NCI-H2196 (cell line): ENCODE measurements around the gene RBM33.

ENCODE experiments used
- DNase-seq: peaks from one replicate; lab custom pipeline; 2025; ENCODE audit not compliant: unreplicated experiment; lab: John Stamatoyannopoulos, UW

RBM33 gene

DNA sequence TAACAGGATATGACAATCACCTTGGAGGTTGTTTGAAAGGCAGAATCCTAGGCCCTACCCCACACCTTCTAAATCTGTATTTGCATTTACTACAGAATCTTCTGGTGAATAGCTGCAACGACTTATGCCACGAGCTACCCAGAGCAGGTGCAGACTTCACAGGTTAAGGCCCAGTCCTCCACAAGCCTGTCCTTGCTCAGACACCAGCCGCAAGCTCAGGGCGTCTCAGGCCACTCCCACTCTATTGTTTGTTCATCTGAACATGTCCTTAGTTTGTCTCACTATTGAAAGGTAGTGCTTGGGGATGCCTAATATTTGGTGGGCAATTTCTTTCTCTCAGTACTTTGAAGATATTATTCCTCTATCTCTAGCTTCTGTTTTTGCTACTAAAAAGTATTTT lies 18.9 kb upstream of the RBM33 start:
- DNase-seq = no peak

DNA sequence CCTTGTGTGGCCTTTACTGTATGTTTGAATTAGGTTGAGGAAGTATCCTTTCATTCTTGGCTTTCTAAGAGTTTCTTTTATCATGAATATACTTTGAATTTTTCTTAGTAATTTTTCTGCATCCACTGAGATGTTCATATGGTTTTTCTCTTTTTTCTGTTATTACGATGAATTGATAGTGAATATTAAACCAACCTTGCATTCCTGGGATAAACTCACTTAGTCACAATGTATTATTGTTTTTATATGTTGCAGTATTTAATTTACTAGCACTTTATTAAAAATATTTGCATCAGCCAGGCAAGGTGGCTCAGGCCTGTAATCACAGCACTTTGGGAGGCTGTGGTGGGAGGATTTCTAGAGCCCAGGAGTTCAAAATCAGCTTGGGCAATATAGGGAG lies 15.3 kb upstream of the RBM33 start:
- no peak for DNase-seq

GRCh38 chr7:155631155-155631554 lies 13.3 kb upstream of the RBM33 start:
- DNase-seq = no peak

- DNase-seq = no peak
Measured at GRCh38 chr7:155635817-155636216, 8.6 kb upstream of the RBM33 start.

GRCh38 chr7:155637155-155637554 lies 7.3 kb upstream of the RBM33 start:
- no peak for DNase-seq

DNA sequence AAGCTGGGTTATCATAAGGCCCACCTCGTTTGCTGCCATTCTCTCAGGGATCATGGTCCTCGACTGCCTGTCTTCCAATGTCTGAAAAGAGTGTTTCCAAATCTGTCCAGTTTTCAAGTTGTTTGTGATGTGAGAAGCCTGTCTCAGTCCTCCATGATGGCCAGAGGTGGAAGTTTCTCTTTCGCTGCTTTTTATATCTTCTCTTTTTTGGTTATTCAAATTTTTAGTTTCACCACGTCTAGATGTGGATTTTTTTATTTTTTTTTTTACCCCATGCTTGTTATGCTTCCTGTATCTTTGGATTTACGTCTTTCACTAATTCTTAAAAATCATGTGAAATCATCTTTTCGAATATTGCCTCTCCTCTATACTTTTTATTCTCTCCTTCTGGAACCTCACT lies 6.1 kb upstream of the RBM33 start:
- DNase-seq = no peak

DNA sequence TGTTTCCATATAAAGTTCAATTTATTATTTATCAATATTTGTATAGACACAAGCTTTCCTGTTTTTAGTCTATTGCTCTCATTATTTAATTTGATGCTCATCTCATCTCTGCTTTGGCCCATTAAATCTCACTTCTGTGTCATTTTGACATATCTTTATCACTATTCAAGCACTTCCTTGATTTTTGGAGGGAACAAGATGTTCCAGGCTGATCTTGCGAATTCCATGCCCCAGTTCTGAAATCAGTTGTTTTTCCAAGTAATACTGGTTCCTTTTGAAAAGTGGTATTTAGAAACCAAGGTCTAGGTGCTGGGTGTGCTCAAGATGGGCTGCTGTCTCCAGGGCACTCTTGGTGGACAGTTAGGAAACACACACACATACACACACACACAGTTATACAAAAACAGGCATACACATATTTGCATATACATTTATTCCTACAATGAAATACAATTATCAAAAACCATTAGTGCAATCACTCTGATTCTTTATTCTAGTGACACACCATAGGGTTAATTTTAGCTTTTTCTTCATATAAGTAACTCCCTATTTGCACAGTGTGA lies 4.4 kb upstream of the RBM33 start:
- DNase-seq = no peak

- no peak for DNase-seq
Measured at GRCh38 chr7:155640629-155641028, 3.8 kb upstream of the RBM33 start.

DNA sequence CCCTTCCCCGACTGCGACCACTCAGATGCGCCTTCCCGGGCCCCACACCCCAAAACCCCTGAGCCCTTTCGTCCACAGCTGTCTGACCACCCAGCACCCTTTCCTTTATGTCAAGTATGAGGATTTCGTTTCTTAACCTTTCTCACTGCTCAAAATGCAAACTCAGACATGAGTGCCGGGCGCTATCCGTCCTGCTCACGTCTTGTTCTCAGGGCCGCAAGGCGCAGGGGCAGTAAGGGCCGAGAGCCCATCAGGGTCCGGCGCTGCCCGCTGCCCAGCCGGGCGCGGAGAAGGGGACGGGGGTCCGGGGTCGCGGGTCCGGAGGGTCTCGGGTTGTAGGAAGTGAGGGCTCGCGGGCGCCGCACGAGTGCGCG lies 670 bp upstream of the RBM33 start:
- no peak for DNase-seq

DNA sequence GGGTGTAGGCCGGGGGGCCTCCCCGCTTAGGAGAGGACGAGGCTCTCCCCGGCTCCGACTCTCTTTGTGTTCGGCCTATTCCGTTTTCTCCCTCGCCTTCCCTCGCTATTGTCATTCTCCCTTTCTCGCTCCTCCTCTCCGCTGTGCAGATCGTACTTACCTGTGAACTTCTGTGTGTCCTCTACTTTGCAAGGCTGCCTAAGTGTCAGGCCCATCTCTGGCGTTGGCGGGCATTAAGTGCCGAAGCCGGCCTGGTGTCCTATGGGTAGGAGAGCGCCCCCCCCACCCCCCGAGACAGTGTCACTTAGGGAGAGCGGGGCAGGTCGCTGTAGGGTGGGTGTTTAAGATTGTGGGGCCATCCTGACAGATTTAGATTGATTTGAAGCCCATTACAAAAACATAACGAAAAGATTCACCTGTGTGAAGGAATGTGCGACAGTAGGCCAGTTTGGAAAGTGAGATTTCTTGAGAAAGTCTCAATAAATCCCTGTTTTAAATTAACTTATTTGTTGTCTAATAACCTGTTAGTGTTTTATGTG lies 579 bp downstream of the RBM33 start:
- DNase-seq = no peak

- no peak for DNase-seq
Measured at GRCh38 chr7:155645662-155646061, 1.2 kb downstream of the RBM33 start.

GRCh38 chr7:155646669-155647068 lies 2.2 kb downstream of the RBM33 start:
- no peak for DNase-seq

DNA sequence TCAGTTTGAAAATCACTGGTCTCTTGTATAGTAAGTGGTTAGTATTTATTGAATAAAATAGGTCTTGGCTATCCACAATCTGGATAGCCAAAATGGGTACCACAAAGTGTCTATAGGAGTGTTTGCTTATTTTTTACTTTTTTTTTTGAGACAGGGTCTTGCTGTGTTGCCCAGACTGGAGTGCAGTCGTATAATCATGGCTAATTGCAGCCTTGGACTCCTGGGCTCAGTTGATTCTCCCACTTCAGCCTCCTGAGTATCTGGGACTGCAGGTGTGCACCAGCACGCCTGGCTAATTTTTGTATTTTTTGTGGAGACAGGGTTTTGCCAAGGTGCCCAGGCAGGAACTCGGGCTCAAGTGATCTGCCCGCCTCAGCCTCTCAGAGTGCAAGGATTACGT lies 2.8 kb downstream of the RBM33 start:
- no peak for DNase-seq

- DNase-seq = no peak
Measured at GRCh38 chr7:155647734-155648133, 3.3 kb downstream of the RBM33 start.

DNA sequence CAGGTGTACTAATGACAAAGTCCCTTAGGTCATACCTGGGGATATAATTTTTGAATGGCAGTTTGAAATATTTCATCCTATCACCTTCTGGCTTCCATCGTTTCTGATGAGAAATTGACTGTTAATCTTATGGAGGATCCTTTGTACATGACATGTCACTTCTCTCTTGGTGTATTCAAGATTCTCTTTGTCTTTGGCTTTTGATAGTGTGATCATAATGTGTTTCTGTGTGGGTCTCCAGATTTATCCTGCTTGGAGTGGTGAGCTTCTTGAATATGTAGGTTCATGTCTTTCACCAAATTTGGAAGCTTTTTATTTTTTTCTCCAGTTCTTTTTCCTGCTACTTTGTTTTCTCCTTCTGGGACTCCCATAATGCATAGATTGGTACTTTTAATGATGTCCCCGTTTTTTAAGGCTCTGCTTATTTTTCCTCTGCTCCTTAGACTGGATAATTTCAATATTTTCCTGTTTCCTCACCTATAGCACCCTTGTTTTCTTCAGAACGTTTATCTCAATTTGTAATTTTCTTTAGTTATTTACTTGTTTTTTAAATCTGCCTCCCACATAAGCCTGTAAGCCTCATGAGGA lies 4.4 kb downstream of the RBM33 start:
- DNase-seq = no peak

DNA sequence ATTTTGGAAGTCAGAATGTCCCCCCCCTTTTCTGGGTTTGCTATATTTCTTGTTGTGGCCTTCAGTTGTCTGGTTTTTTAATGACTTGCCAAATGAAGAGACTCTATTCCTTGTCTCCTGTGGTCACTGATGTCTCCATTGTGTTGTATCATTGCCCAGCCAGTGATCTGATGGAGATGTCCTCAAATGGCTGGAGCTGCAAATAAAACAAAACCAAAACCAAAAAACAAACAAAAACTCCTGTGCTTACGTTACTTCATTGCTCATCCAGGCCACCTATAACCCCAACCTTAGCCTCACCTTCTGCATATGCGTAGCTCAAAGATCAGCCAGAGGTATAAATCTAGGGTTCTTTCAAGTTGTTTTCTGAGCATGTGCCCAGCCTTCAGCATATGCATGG lies 5.1 kb downstream of the RBM33 start:
- DNase-seq = no peak

GRCh38 chr7:155652156-155653114 lies 8.0 kb downstream of the RBM33 start:
- no peak for DNase-seq

GRCh38 chr7:155653803-155654202 lies 9.3 kb downstream of the RBM33 start:
- no peak for DNase-seq

DNA sequence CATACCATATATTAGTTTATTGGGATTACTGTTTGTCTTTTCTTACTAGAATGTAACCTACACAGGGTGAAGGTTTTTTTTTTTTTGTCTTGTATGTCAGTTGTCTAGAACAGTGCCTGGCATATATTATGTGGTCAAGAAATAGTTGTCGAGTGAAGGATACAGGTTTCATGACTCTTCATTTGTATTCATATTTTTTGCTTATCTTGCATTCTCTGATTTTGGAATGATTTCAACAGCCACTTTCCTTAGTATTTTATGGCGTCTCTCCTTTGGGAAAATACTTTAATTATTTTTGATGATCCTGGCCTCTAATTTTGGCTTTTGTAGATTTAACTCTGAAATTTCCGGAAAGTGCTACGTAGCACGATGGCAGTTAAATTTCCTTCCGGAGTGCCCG lies 12.4 kb downstream of the RBM33 start:
- no peak for DNase-seq

GRCh38 chr7:155660059-155660757 lies 15.7 kb downstream of the RBM33 start:
- no peak for DNase-seq

DNA sequence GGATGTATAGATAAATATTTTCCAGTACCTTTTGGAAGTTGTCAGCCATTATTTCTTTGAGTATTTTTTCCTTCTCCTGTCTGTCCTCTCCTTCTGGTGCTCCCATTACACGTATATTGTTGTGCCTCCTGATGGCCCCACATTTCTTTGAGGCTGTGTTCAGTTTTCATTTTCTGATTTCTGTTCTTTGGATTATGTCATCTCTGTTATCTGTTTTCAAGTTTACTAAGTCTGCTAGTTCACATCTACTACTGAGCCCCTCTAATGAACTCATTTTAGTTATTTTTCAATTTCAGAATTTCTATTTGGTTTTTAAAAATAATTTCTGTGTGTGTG lies 16.3 kb downstream of the RBM33 start:
- DNase-seq = no peak
